GM19023 (cell line): ENCODE data around the gene CCDC82.
A peak's percentile ranks its signal among the peaks of the same experiment; 100 is the strongest.

Source experiments
- ATAC-seq: cut with Tn5 transposase; IDR thresholded peaks from one replicate; pipeline ENCODE4 v1.9.1; 2021; ENCODE audit warnings: mild to moderate bottlenecking, moderate library complexity; ENCODE audit not compliant: unreplicated experiment

Gene CCDC82

DNA sequence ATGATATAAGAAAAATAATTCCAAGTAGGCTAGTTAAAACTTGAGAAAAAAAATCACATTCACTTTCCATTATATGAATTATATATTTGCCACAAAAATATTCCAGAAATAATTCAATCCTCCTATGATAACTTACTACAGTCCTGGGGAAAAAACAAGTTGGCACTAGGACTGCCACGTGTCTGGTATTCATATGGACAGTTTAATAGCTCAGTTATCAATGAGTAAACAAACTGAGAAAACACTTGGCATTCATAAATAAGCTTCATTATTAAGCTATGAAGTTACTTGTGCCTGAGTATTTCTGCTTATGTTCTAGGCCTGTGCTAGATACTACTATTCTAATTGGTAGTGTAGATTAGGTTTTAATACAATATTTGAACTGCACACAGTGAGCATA lies 24.2 kb downstream of the CCDC82 start:
- no peak for ATAC-seq

DNA sequence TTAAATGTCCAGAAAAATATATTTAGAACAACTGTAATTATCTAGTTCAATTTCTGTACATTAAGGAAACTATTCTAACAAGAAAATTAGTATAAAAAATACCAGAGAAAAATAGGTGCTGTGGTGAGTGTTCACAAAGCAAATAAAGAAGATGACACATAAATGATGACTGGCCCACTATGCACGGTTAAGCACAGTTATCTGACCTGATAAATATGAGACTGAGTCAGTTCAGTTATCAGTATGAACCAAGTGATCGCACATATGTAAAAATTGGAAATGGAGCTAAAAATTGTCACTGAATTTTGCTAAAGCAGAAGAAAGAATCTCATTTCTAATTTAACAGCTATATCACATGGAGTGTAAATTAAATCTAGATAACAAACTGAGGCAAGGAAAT lies 27.9 kb downstream of the CCDC82 start:
- no peak for ATAC-seq

DNA sequence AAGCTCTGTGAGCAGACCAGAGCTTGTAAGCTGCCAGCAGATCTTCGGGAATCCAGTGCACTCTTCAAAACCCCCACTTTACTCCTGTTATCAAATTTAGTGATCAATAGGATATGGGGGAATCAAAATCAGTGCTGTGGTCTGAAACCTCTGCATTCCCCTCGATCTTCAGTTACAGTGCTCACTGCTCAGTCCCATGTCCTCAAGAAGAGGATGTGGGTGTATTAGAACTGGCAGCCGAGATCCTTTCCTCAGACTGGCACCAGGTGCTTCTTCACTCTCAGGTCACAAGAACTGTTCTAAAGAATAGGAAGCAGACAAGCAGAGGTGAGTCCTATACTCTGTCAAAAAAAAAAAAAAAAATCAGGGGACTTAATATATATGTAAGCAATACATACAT lies 31.4 kb downstream of the CCDC82 start:
- ATAC-seq, result no peak

DNA sequence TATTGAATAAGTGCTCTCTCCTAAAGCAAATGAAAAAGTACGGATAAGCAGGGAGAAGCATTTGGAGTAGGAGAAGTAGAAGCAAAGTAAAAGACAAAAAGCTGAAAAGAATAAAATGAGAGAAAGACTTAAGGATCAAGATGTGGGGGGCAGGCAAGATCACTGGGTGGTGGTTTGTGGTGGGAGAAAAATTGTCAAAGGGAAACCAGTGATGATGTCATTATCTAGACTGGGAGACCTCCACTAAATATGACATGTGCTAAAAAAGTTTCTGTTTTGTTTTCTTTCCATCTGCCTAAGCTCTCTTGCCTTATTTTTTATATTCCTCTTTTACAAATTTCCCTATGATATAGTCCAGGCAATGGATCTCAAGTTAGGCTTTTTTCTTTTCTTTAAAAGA lies 31.9 kb downstream of the CCDC82 start:
- ATAC-seq, result no peak

DNA sequence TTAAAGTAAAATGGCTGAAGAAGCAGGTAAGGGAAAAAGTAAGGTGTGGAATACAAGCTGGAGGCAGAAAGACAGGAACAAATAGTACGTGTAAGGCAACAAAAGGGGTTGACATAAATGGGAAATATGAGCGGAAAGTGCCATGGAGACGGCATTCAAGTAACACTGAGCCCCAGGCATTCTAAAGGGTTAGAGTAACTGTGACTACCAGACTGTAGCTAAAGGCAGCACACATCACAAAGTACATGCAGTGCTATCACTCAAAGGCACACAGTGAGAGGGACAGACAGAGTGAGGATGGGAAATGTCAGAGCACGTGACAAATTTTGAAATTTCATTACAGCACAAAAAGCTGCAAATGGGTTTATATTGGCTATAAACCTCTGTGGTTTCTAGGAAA lies 32.9 kb downstream of the CCDC82 start:
- ATAC-seq, result no peak

DNA sequence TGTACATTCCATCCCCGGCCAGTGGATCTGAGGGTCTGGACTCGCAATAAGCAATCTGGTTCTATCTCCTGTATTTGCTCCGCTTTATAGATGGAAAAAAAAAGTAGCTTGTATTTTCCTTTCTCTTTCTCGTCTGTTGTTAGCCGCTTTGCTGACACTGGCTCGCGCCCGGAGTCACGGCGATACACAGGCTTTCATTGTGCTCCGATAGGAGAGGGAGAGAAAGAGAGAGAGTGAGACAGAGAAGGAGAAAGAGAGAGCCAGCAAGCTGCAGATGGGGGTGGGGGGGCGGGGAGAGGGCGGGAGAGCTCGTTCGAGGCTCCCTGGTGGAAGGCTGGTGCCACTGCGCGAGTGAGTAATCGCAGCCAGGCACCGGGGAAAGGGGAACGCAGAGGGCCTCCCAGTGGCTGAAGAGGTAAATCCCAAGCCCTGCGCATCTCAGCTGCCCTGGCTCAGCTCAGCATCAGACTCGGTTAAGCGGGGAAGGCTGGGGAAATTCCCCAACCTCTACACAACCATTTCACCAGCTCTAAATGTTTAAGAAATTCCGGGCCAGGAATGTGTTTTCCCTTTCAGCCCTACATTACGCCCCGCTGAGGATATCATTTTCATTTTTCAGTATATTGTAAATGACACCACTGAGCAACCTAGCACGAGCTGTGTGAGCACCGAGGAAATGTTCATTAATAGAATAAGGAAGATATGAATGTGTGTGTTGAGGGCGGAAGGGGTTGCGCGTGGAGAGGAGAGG lies 46.6 kb downstream of the CCDC82 start, which contains the start of gene MAML2:
Gene MAML2 (minus strand): TSS at position 235 of the 751 bp plus-strand sequence. CDS start 1,300 bp downstream, outside the sequence.
- peak; percentile 88 for ATAC-seq

DNA sequence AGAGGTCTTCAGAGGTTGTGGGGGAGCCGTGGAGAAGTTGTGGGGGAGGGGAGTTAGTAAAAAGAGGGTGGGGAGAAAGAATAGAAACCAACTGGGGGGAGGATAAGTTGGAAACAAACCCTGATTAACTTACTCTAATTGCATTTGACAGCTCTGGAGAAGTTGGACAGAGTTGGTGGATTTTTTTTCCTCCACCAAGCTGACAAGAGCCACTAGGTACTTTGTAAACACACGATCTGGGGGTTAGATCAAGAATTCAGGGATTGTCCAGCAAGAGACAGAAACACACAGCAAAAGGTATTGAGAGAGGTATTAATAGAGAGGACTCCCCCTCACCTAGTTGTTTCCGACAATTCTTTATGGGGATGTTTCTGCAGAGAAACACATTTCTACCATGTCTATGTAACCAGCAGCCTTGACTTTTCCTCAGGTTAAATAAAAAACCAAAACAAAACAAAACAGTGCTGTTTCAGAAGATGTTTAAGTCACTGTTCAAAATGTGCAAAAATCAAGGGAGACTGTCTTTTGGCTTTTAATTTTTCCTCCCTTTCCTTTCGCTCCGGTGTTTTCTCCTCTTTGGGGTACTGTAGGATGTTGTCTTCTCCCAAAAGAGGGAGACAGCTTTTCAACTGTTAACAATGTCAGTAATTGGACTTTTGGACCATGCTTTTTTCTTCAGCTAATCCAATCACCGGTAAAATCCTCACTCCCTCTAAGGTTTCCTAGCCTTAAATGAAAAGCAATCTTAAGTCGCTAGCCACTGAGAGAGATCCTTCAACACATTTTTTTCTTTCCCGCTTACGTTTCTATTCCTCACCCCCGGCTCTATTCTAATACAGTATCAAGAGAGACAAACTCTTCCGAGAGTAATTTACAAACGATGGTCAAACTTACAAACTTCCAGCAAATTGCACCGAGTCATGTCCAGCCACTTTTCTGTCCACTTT lies 47.4 kb downstream of the CCDC82 start:
- ATAC-seq, result no peak

DNA sequence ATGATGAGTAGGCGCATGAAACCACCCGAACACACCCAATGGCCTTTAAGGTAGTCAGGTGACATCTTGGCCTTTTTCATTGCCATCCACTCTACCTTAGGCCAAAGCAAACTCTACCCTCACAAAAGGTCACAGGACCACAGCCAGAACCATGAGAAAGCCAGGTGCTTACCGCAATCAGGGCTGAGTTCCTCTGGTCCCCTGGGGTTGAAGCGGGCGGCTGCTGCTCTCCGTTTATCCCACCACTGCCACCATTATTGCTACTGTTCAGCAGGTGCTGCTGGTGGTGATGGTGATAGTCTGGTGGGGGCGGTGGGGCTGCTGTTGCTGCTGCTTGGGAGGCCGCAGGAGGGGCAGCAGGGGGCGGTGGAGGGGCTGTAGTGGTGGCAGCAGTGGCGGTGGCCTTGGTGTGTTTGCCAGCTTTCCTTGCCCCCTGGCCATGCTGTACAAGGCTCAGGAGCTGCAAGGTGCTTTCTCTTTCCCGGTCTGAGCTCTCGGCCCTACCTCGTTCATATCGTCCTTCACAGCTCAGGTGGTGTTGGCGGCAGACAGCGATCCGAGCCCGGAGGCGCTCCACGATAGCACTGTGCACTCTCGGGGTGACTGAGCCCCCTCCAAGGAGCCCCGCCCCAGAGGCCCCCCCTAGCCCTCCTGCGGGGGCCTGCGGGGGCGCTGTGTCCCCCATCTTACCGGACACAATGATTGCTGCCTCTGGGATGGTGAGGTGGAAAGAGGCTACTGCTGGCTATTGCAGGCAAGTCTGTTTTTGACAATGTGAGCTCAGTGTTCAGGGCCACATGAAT lies 48.3 kb downstream of the CCDC82 start:
- ATAC-seq, result peak; percentile 18

DNA sequence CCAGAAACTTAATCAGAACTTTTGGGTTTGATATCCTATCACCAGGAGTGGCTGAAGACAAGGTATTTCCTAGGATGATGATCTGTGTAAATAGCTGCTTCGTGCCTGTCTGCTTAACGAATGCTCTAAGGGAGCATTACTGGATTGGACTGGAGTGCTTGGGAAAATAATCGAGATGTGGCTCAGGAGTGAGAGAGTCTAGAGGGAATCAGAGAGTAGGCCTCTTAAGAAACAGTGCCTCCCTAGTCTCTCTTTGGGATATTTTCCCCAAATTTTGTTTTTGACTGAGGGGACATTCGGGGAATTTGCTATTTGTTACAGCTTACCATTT lies 49.2 kb downstream of the CCDC82 start:
- ATAC-seq, result no peak

DNA sequence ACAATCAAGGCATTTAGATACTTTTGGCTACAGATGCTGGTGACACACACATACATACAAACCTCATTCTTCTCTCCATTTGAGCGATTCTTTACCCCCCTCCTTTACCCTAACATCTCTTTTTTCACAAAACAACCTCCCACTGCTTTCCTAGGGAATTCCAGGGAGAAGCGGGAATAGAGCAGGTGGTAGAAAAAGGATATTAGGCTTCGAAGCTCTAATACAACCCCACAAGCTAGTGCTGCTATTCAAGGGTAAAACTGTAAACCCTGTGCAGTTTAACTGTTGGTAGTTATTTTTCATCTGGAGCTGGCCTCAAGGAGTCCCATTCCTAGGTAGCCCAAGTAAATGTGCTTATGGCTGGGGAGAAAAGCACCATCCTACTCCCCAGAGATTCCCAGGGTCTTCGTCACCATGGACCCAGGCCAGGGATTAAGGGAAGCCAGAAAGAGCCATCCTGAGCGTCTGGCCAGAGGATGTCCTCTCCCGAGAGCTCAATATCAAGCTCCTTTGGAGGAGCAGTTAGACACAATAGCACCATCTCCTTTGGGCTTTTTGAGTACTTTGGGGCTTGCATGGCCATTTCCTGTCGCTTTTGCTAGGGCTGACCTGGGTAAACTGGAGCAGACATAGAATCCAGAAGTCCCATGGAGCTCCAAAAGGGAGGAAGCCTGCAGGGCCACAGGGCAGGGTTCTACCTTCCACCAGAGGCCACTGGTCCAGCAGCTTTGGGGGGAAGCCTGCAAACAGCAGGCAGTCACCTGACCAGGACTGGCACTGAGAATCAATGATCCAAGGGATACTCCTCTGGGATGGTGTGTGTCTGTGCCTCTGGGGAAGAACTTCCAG lies 49.8 kb downstream of the CCDC82 start:
- ATAC-seq, result no peak

DNA sequence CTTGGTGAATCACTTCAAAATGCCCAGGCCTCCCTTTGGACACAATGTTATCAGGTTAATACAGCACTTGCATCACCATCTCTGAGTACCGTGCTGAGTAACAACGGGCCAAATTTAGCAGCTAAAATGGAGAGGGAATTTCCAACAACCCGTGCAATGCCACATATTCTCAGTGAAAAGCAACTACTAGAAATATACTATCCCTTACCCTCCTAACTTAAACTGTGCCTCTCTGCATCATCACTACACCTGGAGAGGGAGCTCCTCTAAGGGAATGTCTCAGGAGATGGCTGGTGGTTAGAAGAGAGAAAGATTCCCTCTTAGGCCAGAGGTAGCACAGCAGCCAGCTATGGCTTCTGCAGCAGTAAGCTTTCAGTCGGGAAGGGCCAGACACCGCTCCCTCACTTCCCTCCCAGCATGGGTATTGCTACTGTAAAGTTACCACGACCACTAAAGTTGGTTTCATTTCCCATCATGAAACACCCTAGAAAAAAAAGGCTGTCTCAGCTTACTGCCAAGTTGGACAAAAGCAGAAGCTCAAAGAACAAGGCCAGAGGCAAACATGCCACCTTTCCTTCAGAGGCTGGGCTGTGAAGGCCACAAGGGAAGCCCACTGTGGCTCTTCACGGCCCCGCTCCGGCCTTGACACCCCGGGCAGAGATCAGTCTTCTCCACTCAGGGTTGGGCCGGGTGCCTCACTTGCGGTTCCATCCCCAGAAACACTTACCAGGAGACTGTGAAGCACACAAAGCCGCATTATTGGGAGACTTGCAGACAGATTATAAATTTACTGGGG lies 50.6 kb downstream of the CCDC82 start:
- peak; percentile 38 for ATAC-seq

DNA sequence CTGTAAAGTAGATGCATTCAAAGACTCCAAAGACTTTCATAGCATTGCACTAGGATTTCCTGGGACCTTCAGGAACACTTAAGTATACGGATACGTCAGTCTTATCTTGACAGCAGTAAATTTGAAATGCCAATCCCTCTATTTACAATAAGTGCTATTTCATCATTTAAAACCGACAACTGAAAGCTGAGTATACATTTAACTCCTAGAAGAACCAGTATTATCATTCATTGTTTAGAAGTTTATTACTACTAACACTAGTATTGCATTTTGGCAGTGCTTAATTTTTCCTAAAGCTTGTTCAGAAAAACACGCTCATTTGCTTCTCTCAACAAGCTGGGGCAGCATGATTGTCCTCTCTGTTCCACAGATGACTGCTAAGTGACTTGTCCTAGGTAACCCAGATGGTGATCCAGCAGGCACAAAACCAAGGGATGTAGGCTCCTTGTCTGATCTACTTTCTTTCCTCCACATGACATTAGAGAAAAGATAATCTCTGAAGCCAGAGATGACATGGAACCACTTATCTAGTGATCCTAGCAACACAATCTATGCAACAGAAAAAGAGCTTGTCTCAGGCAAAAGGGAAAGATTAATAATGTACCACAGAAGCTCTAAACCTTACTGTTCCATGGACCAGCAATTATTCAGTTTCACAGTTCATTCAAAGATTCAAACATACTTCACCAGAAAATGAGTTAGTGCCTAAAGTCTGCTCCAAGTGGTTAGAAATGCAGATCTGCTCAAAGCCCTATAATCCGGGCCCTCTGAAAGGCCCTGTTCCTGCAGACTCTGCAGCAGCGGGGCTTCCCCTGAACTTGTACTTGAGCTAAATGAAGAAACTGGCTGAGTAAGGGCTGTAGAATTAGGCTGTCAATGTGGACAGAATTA lies 51.9 kb downstream of the CCDC82 start:
- ATAC-seq, result peak; percentile 25

DNA sequence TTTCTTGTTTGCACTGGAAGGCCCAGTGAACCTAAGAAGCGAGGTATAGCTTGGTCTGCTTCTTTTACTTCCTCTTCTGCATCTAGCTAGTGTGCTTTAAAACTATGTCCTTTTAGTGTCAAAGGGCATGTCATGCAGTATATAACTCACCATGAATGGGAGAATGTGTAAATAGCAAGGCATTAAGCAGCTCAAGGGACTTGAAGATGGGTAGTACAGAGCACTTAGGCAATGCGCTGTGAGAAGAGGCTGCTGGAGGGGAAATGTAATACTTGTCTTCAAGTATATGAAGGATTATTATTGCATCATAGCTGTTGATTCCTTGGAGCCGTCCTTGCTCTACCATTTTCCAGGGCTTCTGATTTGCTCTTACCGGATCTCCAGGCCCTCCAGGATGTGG lies 54.3 kb downstream of the CCDC82 start:
- no peak for ATAC-seq

DNA sequence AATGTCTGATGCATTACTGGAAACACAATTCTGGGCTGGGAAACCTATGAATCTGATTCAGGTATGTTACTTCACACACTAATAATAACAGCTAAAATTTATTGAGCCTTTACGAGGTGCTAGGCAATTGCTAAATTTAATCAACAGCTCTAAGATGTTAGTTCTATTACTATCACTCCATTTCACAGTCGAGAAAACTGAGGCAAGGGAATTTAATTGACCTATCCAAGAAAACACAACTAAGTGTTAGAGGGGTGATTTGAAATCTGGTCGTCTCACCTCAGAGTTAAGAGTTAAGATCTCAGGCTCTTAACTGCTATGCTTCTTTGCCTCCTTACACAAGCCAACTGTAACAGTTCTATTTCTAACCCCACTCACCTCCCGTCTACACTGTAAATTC lies 55.5 kb downstream of the CCDC82 start:
- no peak for ATAC-seq

DNA sequence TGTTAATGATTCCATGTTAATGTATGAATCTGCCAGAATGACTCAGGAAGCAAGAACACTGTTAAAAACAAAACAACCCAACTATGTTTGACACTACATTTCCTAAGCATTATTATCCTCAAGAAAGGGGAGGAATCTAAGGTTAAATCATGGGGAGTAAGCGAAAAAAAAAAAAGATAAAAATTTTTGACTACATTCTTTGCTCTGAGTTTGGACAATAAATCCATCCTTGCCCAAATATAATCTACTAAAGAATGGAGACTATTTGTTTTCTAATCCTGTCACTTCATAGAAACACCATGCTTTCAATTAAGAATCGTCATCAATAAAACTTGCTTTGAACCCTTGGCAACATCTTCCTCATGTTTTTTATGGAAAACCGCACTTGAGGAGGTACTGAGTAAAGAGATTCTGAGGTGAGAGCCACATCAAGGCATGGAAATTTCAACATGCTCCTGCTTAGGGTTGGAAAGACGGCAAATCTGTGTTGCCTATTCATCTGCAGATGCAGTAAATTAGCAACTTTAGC lies 56.5 kb downstream of the CCDC82 start:
- ATAC-seq, result no peak

DNA sequence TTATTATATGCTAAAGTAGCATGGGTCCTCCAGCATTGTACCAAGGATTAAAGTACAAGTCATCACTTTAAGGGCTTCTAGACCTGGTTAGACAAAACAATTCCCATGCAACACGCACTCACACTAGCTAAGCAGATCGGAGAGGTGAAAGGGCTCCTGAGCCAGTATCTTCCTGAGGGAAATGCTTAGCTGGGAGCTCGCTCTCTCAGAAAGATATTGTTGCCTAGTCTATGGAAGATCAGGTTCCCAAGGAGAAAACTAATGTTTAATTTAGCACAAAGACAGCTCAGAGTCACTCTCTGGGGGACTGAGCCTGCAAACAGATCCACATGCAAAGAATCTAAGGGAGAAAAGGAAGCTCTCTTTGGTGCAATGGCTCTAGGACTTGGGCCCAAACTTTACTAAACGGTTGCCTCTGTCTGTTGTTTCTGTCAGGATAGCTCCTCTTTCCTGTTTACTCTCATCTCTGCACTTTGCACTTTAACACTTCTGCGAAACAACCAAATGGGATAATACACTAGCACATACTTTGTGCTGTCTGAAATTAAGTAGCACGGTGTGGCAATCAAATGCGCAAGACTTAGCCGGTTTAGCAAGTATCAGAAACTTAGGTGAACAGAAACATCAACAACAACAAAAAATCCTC lies 57.5 kb downstream of the CCDC82 start:
- ATAC-seq, result no peak

DNA sequence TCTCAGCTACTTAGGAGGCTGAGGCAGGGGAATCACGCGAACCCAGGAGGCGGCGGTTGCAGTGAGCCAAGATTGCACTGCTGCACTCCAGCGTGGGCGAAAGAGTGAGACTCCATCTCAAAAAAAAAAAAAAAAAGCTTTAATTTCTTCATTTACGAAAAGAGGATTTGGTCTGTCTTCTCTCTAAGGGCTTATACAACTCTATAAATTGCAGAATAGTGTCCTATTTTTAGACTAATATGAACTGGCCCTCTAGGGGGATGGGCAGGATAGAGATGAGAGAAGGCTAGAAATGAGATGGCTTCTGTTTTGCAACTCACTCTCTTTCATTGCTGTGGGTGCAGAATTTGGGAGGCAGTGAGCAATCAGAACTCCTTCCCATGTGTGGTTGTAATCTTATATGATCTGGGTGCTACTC lies 58.0 kb downstream of the CCDC82 start:
- ATAC-seq, result no peak

DNA sequence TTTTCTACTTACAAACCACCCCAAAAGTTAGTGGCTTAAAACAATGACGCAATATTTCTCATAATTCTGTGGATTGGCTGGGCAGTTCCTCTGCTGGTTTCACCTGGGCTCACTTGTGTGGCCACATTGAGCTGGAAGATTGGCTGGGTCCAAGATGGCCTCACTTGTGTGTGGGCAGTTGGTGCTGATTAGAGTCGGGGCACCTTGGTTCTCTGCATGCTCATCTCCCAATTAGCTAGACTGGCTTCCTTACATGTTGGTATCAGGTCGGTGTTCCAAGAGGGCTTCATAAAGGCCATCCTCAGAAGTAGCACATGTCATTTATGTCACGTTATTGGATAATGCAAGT lies 59.2 kb downstream of the CCDC82 start:
- ATAC-seq, result no peak
